ENCODE measurements around the gene IPCEF1.
A peak's percentile ranks its signal among the peaks of the same experiment; 100 is the strongest.
"Not testable (repeated sequence)": the region's sequence is repeated elsewhere in the genome, so short reads cannot be mapped to it uniquely, and the experiment has no call there.

IPCEF1 gene

DNA sequence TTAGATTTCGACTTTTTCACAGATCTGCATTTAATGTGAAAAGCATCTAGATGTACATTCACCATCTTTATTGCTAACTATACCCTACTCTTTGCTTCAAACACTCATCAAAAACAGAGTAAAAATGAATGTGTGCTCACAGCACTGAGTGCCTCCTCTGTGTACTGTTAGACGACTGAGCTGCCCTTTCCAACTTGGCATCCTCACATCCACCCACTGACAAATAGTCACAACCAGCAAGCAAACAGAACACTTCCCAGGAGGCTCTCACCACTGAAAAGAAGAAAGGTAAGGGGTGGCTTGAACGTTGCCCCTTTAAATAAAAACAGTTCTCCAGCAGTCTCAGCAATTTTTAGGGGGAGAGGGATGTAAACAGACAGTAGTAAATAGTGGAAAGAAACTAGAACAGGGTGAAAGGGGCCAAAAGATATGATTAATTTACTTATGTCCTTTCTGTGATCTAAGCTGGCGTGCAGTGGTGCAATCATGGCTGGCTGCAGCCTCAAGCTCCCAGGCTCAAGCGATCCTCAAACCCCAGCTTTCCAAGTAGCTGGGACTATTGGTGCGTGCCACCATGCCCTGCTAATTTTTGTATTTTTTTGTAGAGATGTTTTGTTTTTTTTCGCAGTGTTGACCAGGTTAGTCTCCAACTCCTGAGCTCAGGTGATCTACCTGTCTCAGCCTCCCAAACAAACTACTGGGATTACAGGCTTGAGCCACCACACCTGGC, 48.7 kb downstream of the IPCEF1 start:
- TF ChIP-seq, protein P1, sequence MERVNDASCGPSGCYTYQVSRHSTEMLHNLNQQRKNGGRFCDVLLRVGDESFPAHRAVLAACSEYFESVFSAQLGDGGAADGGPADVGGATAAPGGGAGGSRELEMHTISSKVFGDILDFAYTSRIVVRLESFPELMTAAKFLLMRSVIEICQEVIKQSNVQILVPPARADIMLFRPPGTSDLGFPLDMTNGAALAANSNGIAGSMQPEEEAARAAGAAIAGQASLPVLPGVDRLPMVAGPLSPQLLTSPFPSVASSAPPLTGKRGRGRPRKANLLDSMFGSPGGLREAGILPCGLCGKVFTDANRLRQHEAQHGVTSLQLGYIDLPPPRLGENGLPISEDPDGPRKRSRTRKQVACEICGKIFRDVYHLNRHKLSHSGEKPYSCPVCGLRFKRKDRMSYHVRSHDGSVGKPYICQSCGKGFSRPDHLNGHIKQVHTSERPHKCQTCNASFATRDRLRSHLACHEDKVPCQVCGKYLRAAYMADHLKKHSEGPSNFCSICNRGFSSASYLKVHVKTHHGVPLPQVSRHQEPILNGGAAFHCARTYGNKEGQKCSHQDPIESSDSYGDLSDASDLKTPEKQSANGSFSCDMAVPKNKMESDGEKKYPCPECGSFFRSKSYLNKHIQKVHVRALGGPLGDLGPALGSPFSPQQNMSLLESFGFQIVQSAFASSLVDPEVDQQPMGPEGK (CRISPR knock-in tag; IDR thresholded peaks at IDR 0.05; ENCODE audit: borderline replicate concordance), result no peak
- TF ChIP-seq TCF4 (CRISPR knock-in tag; IDR thresholded peaks at IDR 0.05; ENCODE audit: borderline replicate concordance), result no peak
- TF ChIP-seq ARNTL (CRISPR knock-in tag; IDR thresholded peaks at IDR 0.05; ENCODE audit: borderline replicate concordance, low read depth), result no peak
- TF ChIP-seq, protein P2, sequence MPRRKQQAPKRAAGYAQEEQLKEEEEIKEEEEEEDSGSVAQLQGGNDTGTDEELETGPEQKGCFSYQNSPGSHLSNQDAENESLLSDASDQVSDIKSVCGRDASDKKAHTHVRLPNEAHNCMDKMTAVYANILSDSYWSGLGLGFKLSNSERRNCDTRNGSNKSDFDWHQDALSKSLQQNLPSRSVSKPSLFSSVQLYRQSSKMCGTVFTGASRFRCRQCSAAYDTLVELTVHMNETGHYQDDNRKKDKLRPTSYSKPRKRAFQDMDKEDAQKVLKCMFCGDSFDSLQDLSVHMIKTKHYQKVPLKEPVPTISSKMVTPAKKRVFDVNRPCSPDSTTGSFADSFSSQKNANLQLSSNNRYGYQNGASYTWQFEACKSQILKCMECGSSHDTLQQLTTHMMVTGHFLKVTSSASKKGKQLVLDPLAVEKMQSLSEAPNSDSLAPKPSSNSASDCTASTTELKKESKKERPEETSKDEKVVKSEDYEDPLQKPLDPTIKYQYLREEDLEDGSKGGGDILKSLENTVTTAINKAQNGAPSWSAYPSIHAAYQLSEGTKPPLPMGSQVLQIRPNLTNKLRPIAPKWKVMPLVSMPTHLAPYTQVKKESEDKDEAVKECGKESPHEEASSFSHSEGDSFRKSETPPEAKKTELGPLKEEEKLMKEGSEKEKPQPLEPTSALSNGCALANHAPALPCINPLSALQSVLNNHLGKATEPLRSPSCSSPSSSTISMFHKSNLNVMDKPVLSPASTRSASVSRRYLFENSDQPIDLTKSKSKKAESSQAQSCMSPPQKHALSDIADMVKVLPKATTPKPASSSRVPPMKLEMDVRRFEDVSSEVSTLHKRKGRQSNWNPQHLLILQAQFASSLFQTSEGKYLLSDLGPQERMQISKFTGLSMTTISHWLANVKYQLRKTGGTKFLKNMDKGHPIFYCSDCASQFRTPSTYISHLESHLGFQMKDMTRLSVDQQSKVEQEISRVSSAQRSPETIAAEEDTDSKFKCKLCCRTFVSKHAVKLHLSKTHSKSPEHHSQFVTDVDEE (CRISPR knock-in tag; IDR thresholded peaks at IDR 0.05), result no peak
- no peak for TF ChIP-seq ZFP30 (CRISPR knock-in tag; IDR thresholded peaks at IDR 0.05)
- no peak for TF ChIP-seq RARB (CRISPR knock-in tag; IDR thresholded peaks at IDR 0.05)
- no peak for TF ChIP-seq GLIS3 (CRISPR knock-in tag; IDR thresholded peaks at IDR 0.05)
- no peak for TF ChIP-seq ZNF8 (CRISPR knock-in tag; IDR thresholded peaks at IDR 0.05)
- TF ChIP-seq CSDC2 (CRISPR knock-in tag; IDR thresholded peaks at IDR 0.05), result no peak
- TF ChIP-seq, protein P3, sequence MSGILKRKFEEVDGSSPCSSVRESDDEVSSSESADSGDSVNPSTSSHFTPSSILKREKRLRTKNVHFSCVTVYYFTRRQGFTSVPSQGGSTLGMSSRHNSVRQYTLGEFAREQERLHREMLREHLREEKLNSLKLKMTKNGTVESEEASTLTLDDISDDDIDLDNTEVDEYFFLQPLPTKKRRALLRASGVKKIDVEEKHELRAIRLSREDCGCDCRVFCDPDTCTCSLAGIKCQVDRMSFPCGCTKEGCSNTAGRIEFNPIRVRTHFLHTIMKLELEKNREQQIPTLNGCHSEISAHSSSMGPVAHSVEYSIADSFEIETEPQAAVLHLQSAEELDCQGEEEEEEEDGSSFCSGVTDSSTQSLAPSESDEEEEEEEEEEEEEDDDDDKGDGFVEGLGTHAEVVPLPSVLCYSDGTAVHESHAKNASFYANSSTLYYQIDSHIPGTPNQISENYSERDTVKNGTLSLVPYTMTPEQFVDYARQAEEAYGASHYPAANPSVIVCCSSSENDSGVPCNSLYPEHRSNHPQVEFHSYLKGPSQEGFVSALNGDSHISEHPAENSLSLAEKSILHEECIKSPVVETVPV (CRISPR knock-in tag; IDR thresholded peaks at IDR 0.05), result no peak
- TF ChIP-seq, protein P4, sequence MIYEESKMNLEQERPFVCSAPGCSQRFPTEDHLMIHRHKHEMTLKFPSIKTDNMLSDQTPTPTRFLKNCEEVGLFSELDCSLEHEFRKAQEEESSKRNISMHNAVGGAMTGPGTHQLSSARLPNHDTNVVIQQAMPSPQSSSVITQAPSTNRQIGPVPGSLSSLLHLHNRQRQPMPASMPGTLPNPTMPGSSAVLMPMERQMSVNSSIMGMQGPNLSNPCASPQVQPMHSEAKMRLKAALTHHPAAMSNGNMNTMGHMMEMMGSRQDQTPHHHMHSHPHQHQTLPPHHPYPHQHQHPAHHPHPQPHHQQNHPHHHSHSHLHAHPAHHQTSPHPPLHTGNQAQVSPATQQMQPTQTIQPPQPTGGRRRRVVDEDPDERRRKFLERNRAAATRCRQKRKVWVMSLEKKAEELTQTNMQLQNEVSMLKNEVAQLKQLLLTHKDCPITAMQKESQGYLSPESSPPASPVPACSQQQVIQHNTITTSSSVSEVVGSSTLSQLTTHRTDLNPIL (CRISPR knock-in tag; IDR thresholded peaks at IDR 0.05; ENCODE audit: low read depth), result no peak
- TF ChIP-seq TOX (CRISPR knock-in tag; IDR thresholded peaks at IDR 0.05; ENCODE audit: borderline replicate concordance), result no peak

DNA sequence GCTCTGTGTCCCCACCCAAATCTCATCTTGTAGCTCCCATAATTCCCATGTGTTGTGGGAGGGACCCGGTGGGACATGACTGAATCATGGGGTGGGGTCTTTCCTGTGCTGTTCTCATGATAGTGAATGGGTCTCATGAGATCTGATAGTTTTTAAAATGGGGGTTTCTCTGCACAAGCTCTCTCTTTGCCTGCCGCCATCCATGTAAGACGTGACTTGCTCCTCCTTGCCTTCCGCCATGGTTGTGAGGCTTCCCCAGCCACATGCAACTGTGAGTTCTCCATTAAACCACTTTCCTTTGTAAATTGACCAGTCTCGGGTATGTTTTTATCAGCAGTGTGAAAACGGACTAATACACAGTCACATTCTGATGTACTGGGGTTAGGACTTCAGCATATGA, 49.5 kb downstream of the IPCEF1 start:
- not testable (repeated sequence) for ATAC-seq

More for the DNA sequence above, 48.7 kb downstream of the IPCEF1 start:
- ATAC-seq, result no peak

- TF ChIP-seq BACH2 (CRISPR knock-in tag; IDR thresholded peaks at IDR 0.05; ENCODE audit: borderline replicate concordance), result no peak
- TF ChIP-seq ISL1 (CRISPR knock-in tag; IDR thresholded peaks at IDR 0.05), result no peak
- TF ChIP-seq ZC3H10 (CRISPR knock-in tag; IDR thresholded peaks at IDR 0.05), result no peak
- TF ChIP-seq, protein P1 (CRISPR knock-in tag; IDR thresholded peaks at IDR 0.05; ENCODE audit: borderline replicate concordance), result no peak
- TF ChIP-seq ARNTL (CRISPR knock-in tag; IDR thresholded peaks at IDR 0.05; ENCODE audit: borderline replicate concordance, low read depth), result no peak
- TF ChIP-seq GLIS3 (CRISPR knock-in tag; IDR thresholded peaks at IDR 0.05), result no peak
- no peak for TF ChIP-seq CSDC2 (CRISPR knock-in tag; IDR thresholded peaks at IDR 0.05)
- TF ChIP-seq RARB (CRISPR knock-in tag; IDR thresholded peaks at IDR 0.05), result no peak
- TF ChIP-seq PPARA (CRISPR knock-in tag; IDR thresholded peaks at IDR 0.05; ENCODE audit: borderline replicate concordance), result no peak
- TF ChIP-seq OSR1 (CRISPR knock-in tag; IDR thresholded peaks at IDR 0.05), result no peak
- no peak for ATAC-seq
These were observed 49.9 kb downstream of the IPCEF1 start for GRCh38 chr6:154306696-154307095.

DNA sequence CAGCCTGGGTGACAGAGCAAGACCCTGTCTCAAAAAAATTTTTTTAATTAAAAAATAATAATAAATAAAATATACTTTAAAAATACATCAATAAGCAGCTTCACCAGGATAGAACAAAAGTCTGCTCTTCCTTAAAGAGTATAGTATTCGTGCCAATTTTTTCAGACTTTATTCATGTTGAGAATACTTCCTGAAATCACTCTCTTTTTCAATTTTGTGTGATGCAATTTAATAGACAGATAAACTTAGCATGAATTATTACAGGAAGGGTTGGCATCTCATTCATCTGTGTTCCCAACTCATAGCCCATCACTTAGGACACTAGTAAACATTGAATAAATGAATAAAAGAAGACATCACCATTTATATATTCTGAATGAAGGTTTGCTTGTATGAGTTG, 52.4 kb downstream of the IPCEF1 start:
- ATAC-seq, result no peak
- no peak for TF ChIP-seq POU6F1 (CRISPR knock-in tag; IDR thresholded peaks at IDR 0.05; ENCODE audit: borderline replicate concordance, low read depth)
- no peak for TF ChIP-seq ARNTL (CRISPR knock-in tag; IDR thresholded peaks at IDR 0.05; ENCODE audit: borderline replicate concordance, low read depth)

DNA sequence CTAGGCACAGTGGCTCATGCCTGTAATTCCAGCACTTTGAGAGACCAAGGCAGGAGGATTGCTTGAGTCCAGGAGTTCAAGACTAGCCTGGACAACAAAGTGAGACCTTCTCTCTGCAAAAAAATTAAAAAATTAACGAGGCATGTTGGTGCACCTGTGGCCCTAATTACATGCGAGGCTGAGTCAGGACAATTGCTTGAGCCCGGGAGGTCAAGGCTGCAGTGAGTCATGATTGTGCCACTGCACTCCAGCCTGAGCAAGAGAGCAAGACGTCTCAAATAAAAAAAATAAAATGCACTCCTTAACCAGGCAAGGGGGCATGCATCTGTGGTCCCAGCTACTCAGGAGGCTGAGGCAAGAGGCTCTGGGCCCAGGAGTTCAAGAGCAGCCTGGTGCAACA, 53.0 kb downstream of the IPCEF1 start:
- peak; percentile 32; the same call in 1 of the 3 replicates for ATAC-seq
